GM10266 (cell line): ENCODE data around the gene HSPB6.

ENCODE experiments used
- DNase-seq: peaks from one replicate; pipeline ENCODE4 v3.0.0; 2012; ENCODE audit errors: extremely low spot score
- CTCF ChIP-seq: IDR thresholded peaks from 2 replicates; pipeline ENCODE4 v1.5.1; 2012; ENCODE audit warnings: mild to moderate bottlenecking, low read depth; ENCODE audit not compliant: control insufficient read depth, insufficient read depth; ENCODE audit errors: missing control alignments

HSPB6 gene

GRCh38 chr19:35740423-35741202 is 16.2 kb downstream of the HSPB6 start:
- TF ChIP-seq CTCF: peak; percentile 29
- peak; percentile 98 for DNase-seq

GRCh38 chr19:35740108-35740422 is 16.8 kb downstream of the HSPB6 start:
- TF ChIP-seq CTCF: no peak
- no peak for DNase-seq

- no peak for TF ChIP-seq CTCF
Observed at GRCh38 chr19:35739275-35740107, 17.3 kb downstream of the HSPB6 start.

GRCh38 chr19:35738887-35739229 is 18.0 kb downstream of the HSPB6 start:
- TF ChIP-seq CTCF: no peak
- no peak for DNase-seq

More at GRCh38 chr19:35739275-35740107, 17.3 kb downstream of the HSPB6 start:
- no peak for DNase-seq

- DNase-seq: no peak
- no peak for TF ChIP-seq CTCF
Observed at GRCh38 chr19:35738021-35738886, 18.6 kb downstream of the HSPB6 start.

GRCh38 chr19:35736913-35737886 is 19.6 kb downstream of the HSPB6 start:
- no peak for DNase-seq
- peak; percentile 29 for TF ChIP-seq CTCF
